ENCODE data around the gene MUC13.

MUC13 gene

DNA sequence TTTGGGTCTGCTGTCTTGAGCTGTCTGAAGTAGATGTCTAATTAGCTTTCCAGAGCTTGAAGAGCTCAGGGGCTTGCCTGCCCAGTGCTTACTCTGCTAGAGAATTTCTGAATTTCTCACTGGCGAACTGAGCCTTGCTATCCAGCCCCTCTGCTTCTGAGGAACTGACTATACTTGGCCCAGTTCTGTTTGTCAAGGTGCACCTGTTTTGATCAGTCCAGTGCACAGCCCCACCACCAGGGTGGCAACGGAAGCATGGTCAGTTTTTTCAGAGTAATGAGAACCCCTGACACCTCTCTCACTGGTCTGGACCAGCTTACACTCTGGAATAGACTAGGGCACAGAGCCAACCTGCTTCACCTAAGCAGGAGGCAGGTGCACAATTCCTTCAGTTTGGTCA, 72.5 kb downstream of the MUC13 start:
- FAIRE-seq, result no peak

- FAIRE-seq, result no peak
These were observed 73.5 kb downstream of the MUC13 start for GRCh38 chr3:124861041-124861440.

DNA sequence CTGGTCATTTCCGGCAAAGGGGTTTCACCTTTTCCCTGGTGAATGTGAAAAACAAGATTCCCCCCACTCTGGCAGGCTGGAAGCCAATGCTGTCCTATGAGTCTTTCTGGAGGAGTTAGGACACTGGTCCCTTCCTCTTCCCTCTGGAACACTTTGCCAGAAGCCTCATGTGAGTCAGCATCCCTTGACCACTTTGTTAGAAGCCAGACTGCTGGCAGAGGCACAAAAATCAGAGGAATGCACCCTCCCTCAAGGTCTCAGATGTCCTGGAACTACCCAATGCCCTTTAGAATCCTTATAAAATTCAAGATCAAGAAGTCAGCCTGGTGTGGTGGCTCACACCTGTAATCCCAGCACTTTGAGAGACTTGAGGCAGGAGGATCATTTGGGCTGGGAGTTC, 74.0 kb downstream of the MUC13 start:
- no peak for FAIRE-seq

- FAIRE-seq, result no peak
These were observed 75.5 kb downstream of the MUC13 start for GRCh38 chr3:124859025-124859424.

- FAIRE-seq, result no peak
These were observed 76.3 kb downstream of the MUC13 start for GRCh38 chr3:124858275-124858674.

DNA sequence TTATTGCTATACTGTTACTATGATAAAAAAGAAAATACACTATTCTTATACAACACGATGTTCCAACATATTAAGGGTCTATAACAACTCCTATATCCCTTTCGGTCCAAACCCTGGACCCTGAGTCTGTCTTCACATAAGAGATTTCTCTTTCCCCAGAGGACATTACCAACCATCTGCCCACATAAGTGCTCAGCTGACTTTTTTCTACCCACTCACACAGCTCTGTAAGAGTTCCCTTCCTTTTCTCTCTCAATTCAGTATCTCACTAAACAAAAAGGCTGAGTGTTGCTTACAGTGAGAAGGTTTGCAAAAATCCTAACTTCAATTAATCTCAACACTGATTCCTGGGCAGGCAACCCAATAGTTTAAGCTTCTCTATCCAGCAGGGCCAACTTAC, 77.9 kb downstream of the MUC13 start:
- FAIRE-seq, result no peak
